ENCODE results near the gene RPL11.

The RPL11 gene

GRCh38 chr1:23694371-23694770 lies 2.8 kb downstream of the RPL11 start:
- WGBS (ENCODE audit: insufficient coverage): 100% methylated on average over 2 of the region's 3 CpGs
- no peak for DNase-seq
- Histone ChIP-seq H3K27me3 (replicated peaks in 2 of 5; ENCODE audit: control insufficient read depth in 4 of 5, insufficient read depth in 5 of 5, low read length in 4 of 5) (no peaks in the 10 kb centered on the region), H3K4me1 (ENCODE audit: control extremely low read depth in 1 of 4, control insufficient read depth in 4 of 4, insufficient read depth in 4 of 4, low read length in 3 of 4) (peaks cover 9 to 35% (median 29%) of the 10 kb centered on the region in 4 experiments), H3K4me3 (ENCODE audit: control insufficient read depth in 1 of 7, extremely low read depth in 1 of 7, insufficient read depth in 4 of 7, low read depth in 2 of 7, low read length in 6 of 7) (peak overlapping the region in 1 of 7 experiments; percentile 95), H3K36me3 (ENCODE audit: control insufficient read depth in 4 of 4, insufficient read depth in 4 of 4, low read length in 3 of 4) (peaks cover 18 to 71% (median 49%) of the 10 kb centered on the region in 4 experiments), H3K27ac (ENCODE audit: insufficient read depth in 1 of 2, low read depth in 1 of 2, low read length in 2 of 2, poor library complexity in 1 of 2, severe bottlenecking in 2 of 2) (peak overlapping the region in 1 of 2 experiments; percentile 95), H3K9me3 (ENCODE audit: control extremely low read depth in 1 of 5, control insufficient read depth in 4 of 5, insufficient read depth in 2 of 5, low read depth in 1 of 5, low read length in 4 of 5) (no peaks in the 10 kb centered on the region)
- POLR2A ChIA-PET: no interaction called here
- CTCF ChIA-PET: interaction anchor here (1.2 kb wide), 1 partner anchor 44 kb away, joined by 3 read pairs; no protein-coding TSS in a partner anchor

DNA sequence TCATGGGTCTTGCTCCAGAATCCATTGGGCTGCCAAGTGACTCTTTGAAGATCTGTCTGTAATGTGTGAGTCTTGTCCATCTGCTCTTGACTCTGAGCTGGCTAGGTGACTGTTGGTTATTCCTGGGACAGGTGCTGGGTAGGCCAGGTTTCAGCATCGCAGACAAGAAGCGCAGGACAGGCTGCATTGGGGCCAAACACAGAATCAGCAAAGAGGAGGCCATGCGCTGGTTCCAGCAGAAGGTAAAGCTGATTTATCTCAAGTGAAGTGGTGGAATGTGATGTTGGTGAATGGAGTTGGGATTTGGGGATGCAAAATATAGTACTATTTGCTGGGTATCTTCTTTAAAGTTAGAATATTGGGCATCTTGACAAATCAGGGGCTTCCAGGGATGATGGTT lies 4.1 kb downstream of the RPL11 start:
- Histone ChIP-seq H3K36me3 (ENCODE audit: control insufficient read depth in 4 of 4, insufficient read depth in 4 of 4, low read length in 3 of 4) (peaks cover 23 to 82% (median 60%) of the 10 kb centered on the region in 4 experiments), H3K9me3 (ENCODE audit: control extremely low read depth in 1 of 5, control insufficient read depth in 4 of 5, insufficient read depth in 2 of 5, low read depth in 1 of 5, low read length in 4 of 5) (no peaks in the 10 kb centered on the region), H3K4me3 (ENCODE audit: control insufficient read depth in 1 of 7, extremely low read depth in 1 of 7, insufficient read depth in 4 of 7, low read depth in 2 of 7, low read length in 6 of 7) (no peak overlapping the region), H3K27ac (ENCODE audit: insufficient read depth in 1 of 2, low read depth in 1 of 2, low read length in 2 of 2, poor library complexity in 1 of 2, severe bottlenecking in 2 of 2) (peak overlapping the region in 1 of 2 experiments; percentile 37), H3K4me1 (ENCODE audit: control extremely low read depth in 1 of 4, control insufficient read depth in 4 of 4, insufficient read depth in 4 of 4, low read length in 3 of 4) (peaks cover 9 to 35% (median 29%) of the 10 kb centered on the region in 4 experiments), H3K27me3 (replicated peaks in 2 of 5; ENCODE audit: control insufficient read depth in 4 of 5, insufficient read depth in 5 of 5, low read length in 4 of 5) (no peaks in the 10 kb centered on the region)
- no peak for DNase-seq
- 100% methylated on average over 3 of the region's 3 CpGs for WGBS (ENCODE audit: insufficient coverage)
- ChIA-PET POLR2A (no interaction called here), CTCF (interaction anchor here (1.2 kb wide), 1 partner anchor 56 kb away, joined by 3 read pairs; no protein-coding TSS in a partner anchor)

- 83% methylated on average over 2 of the region's 6 CpGs for WGBS (ENCODE audit: insufficient coverage)
- DNase-seq: no peak
- Histone ChIP-seq H3K36me3 (ENCODE audit: control insufficient read depth in 4 of 4, insufficient read depth in 4 of 4, low read length in 3 of 4) (peaks cover 27 to 89% (median 65%) of the 10 kb centered on the region in 4 experiments), H3K4me3 (ENCODE audit: control insufficient read depth in 1 of 7, extremely low read depth in 1 of 7, insufficient read depth in 4 of 7, low read depth in 2 of 7, low read length in 6 of 7) (no peak overlapping the region), H3K9me3 (ENCODE audit: control extremely low read depth in 1 of 5, control insufficient read depth in 4 of 5, insufficient read depth in 2 of 5, low read depth in 1 of 5, low read length in 4 of 5) (no peaks in the 10 kb centered on the region), H3K27me3 (replicated peaks in 2 of 5; ENCODE audit: control insufficient read depth in 4 of 5, insufficient read depth in 5 of 5, low read length in 4 of 5) (no peaks in the 10 kb centered on the region), H3K4me1 (ENCODE audit: control extremely low read depth in 1 of 4, control insufficient read depth in 4 of 4, insufficient read depth in 4 of 4, low read length in 3 of 4) (peaks cover 9 to 35% (median 29%) of the 10 kb centered on the region in 4 experiments), H3K27ac (ENCODE audit: insufficient read depth in 1 of 2, low read depth in 1 of 2, low read length in 2 of 2, poor library complexity in 1 of 2, severe bottlenecking in 2 of 2) (no peak overlapping the region)
- POLR2A ChIA-PET: interaction anchor here (0.6 kb wide), 1 partner anchor 139 kb away, joined by 5 read pairs; no protein-coding TSS in a partner anchor
- CTCF ChIA-PET: no interaction called here
Observed at GRCh38 chr1:23696335-23696989, 4.9 kb downstream of the RPL11 start.

DNA sequence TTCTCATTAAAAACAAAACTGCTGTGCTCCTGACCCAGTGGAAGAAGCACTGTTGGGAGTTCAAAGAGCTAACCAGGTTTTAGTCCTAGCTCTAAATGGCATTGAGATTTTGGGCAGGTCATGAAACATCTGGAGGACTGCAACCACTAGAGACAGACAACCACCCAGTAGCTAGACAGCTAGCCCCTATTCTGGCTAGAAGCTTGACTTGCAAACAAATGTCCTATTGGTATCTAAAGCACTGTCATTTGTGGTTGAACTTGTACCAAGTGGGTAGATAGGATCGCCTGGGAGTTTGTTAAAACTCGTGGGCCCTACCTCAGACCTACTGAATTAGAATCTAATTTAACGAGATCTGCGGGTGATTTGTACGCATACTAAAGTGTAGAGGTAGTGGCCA lies 6.9 kb downstream of the RPL11 start:
- H3K27ac ChIP-seq (ENCODE audit: insufficient read depth in 1 of 2, low read depth in 1 of 2, low read length in 2 of 2, poor library complexity in 1 of 2, severe bottlenecking in 2 of 2): peak overlapping the region in 1 of 2 experiments; percentile 36
- CTCF ChIA-PET: interaction anchor here (1.0 to 1.1 kb wide), 2 partner anchors 35 to 53 kb away, joined by 3 read pairs; no protein-coding TSS in a partner anchor
- POLR2A ChIA-PET: interaction anchor here (0.6 kb wide), 1 partner anchor 64 kb away, joined by 4 read pairs; no protein-coding TSS in a partner anchor
- WGBS (ENCODE audit: insufficient coverage): 89% methylated on average over 2 of the region's 5 CpGs
- no peak overlapping the region for H3K4me3 ChIP-seq (ENCODE audit: control insufficient read depth in 1 of 7, extremely low read depth in 1 of 7, insufficient read depth in 4 of 7, low read depth in 2 of 7, low read length in 6 of 7)
- no peak for DNase-seq
- no peaks in the 10 kb centered on the region for H3K9me3 ChIP-seq (ENCODE audit: control extremely low read depth in 1 of 5, control insufficient read depth in 4 of 5, insufficient read depth in 2 of 5, low read depth in 1 of 5, low read length in 4 of 5)
- H3K36me3 ChIP-seq (ENCODE audit: control insufficient read depth in 4 of 4, insufficient read depth in 4 of 4, low read length in 3 of 4): peaks cover 25 to 94% (median 67%) of the 10 kb centered on the region in 4 experiments
- H3K27me3 ChIP-seq (replicated peaks in 2 of 5; ENCODE audit: control insufficient read depth in 4 of 5, insufficient read depth in 5 of 5, low read length in 4 of 5): no peaks in the 10 kb centered on the region
- peaks cover 3 to 19% (median 15%) of the 10 kb centered on the region in 4 experiments for H3K4me1 ChIP-seq (ENCODE audit: control extremely low read depth in 1 of 4, control insufficient read depth in 4 of 4, insufficient read depth in 4 of 4, low read length in 3 of 4)

DNA sequence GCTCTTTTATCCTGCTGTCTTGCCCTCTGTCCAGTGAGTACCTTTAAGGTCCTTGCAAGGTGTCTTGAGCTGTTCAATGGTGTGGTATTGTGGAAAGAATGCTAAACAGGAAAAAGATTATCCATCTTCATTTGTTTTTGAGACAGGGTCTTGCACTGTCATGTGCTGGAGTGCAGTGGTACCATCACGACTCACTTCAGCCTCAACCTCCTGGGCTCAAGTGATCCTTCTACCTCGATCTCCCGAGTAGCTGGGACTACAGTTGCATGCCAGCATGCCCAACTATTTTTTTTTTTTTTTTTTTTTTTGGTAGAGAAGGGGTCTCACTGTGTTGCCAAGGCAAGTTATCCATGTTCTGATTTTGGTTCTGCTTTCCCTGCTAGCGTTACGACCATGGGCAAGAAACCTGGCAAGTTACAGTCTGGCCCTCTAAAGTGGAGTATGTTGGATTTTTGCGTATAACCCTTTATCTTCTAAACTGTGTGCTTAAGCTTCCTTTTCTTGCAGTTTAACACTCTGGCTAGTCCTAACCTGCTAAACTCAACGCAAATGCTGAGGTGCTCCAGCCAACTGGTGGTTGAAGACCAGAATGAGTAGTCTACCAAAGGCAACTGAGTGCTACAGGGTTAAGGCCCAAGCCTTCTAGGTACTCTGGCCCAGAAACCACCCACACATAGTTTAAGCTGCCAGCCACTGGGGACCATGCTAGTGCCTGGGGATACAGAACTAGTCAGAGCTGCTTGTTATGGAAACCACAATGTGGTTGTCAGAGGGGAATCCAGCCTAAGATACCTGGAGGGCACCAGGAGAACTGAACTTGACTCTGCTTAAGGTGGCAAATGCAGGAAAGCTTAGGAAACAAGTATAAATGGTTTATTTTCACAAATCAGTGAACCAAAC lies 7.9 kb downstream of the RPL11 start:
- POLR2A ChIA-PET: interaction anchor here (0.6 kb wide), 1 partner anchor 63 kb away, joined by 4 read pairs; no protein-coding TSS in a partner anchor
- Histone ChIP-seq H3K27me3 (replicated peaks in 2 of 5; ENCODE audit: control insufficient read depth in 4 of 5, insufficient read depth in 5 of 5, low read length in 4 of 5) (no peaks in the 10 kb centered on the region), H3K36me3 (ENCODE audit: control insufficient read depth in 4 of 4, insufficient read depth in 4 of 4, low read length in 3 of 4) (peaks cover 23 to 91% (median 60%) of the 10 kb centered on the region in 4 experiments), H3K27ac (ENCODE audit: insufficient read depth in 1 of 2, low read depth in 1 of 2, low read length in 2 of 2, poor library complexity in 1 of 2, severe bottlenecking in 2 of 2) (no peak overlapping the region), H3K4me1 (ENCODE audit: control extremely low read depth in 1 of 4, control insufficient read depth in 4 of 4, insufficient read depth in 4 of 4, low read length in 3 of 4) (peaks cover 0 to 8% (median 5%) of the 10 kb centered on the region in 4 experiments), H3K4me3 (ENCODE audit: control insufficient read depth in 1 of 7, extremely low read depth in 1 of 7, insufficient read depth in 4 of 7, low read depth in 2 of 7, low read length in 6 of 7) (no peak overlapping the region), H3K9me3 (ENCODE audit: control extremely low read depth in 1 of 5, control insufficient read depth in 4 of 5, insufficient read depth in 2 of 5, low read depth in 1 of 5, low read length in 4 of 5) (no peaks in the 10 kb centered on the region)
- CTCF ChIA-PET: interaction anchor here (0.7 to 1.0 kb wide), 2 partner anchors 34 to 46 kb away, joined by 3 read pairs; no protein-coding TSS in a partner anchor
- 96% methylated on average over 3 of the region's 7 CpGs for WGBS (ENCODE audit: insufficient coverage)
- no peak for DNase-seq

DNA sequence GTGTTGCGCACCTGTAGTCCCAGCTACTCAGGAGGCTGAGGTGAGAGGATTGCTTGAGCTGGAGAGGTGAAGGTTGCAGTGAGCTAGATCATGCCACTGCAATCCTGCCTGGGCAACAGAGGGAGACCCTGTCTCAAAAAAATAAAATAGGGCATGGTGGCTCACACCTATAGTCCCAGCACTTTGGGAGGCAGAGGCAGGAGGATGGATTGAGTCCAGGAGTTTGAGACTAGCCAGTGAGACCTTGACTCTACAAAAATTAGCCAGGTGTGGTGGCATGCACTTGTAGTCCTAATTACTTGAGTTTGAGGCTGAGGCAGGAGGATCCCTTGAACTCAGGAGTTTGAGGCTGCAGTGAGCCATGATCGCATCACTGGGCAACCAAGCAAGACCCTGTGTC lies 9.7 kb downstream of the RPL11 start:
- CTCF ChIA-PET: interaction anchor here (0.8 kb wide), 1 partner anchor 70 kb away, joined by 3 read pairs; no protein-coding TSS in a partner anchor
- 100% methylated on average over 2 of the region's 2 CpGs for WGBS (ENCODE audit: insufficient coverage)
- peaks cover 18 to 83% (median 48%) of the 10 kb centered on the region in 4 experiments for H3K36me3 ChIP-seq (ENCODE audit: control insufficient read depth in 4 of 4, insufficient read depth in 4 of 4, low read length in 3 of 4)

More for the DNA sequence above, 9.7 kb downstream of the RPL11 start:
- no peaks in the 10 kb centered on the region for H3K4me1 ChIP-seq (ENCODE audit: control extremely low read depth in 1 of 4, control insufficient read depth in 4 of 4, insufficient read depth in 4 of 4, low read length in 3 of 4)
- no peak overlapping the region for H3K27ac ChIP-seq (ENCODE audit: insufficient read depth in 1 of 2, low read depth in 1 of 2, low read length in 2 of 2, poor library complexity in 1 of 2, severe bottlenecking in 2 of 2)
- no peaks in the 10 kb centered on the region for H3K9me3 ChIP-seq (ENCODE audit: control extremely low read depth in 1 of 5, control insufficient read depth in 4 of 5, insufficient read depth in 2 of 5, low read depth in 1 of 5, low read length in 4 of 5)
- H3K27me3 ChIP-seq (replicated peaks in 2 of 5; ENCODE audit: control insufficient read depth in 4 of 5, insufficient read depth in 5 of 5, low read length in 4 of 5): no peaks in the 10 kb centered on the region
- no peak overlapping the region for H3K4me3 ChIP-seq (ENCODE audit: control insufficient read depth in 1 of 7, extremely low read depth in 1 of 7, insufficient read depth in 4 of 7, low read depth in 2 of 7, low read length in 6 of 7)
- no peak for DNase-seq
- POLR2A ChIA-PET: interaction anchor here (0.6 kb wide), 1 partner anchor 47 kb away, joined by 4 read pairs; no protein-coding TSS in a partner anchor
